Activated CD8-positive, alpha-beta memory T cell treated with anti-CD3 and anti-CD28 coated beads, Interleukin-2, amount 10 ng/mL, durations not matched to agents 7 days and 5 days (primary cell): ENCODE data around the gene CAP2. TPM values are rescaled to one million over a fixed set of nuclear protein-coding genes. Genes with fewer than 3 reads are reported as not detected.
"Not testable (repeated sequence)": the region's sequence is repeated elsewhere in the genome, so short reads cannot be mapped to it uniquely, and the experiment has no call there.

Experiments used
- ATAC-seq: fragments of 150-1000 bp; cut with Tn5 transposase; one replicate; pipeline ENCODE4 v1.10.0; 2021; ENCODE audit warnings: moderate library complexity
- CTCF ChIA-PET: fragments of 350-600 bp; sonication (Branson Sonifier 250); formaldehyde crosslinking; loops from one replicate; lab custom pipeline; 2021; ENCODE audit warnings: antibody characterized with exemption; lab: Charles Lee
- DNase-seq: peaks from one replicate; pipeline ENCODE4 v3.0.0-alpha.2; 2020
- H3K27ac Mint-ChIP-seq: one replicate; pipeline ENCODE4 v1.8.0; 2021; ENCODE audit warnings: mild to moderate bottlenecking, mixed read lengths
- H3K27me3 Mint-ChIP-seq: one replicate; pipeline ENCODE4 v1.8.0; 2021; ENCODE audit warnings: mixed read lengths
- H3K36me3 Mint-ChIP-seq: one replicate; pipeline ENCODE4 v1.8.0; 2021; ENCODE audit warnings: mild to moderate bottlenecking, mixed read lengths
- H3K4me1 Mint-ChIP-seq: one replicate; pipeline ENCODE4 v1.8.0; 2021; ENCODE audit warnings: mixed read lengths
- H3K4me3 Mint-ChIP-seq: one replicate; pipeline ENCODE4 v1.8.0; 2021; ENCODE audit warnings: mild to moderate bottlenecking, moderate library complexity, mixed read lengths
- H3K9me3 Mint-ChIP-seq: one replicate; pipeline ENCODE4 v1.8.0; 2022; ENCODE audit warnings: low read depth, mixed read lengths
- total RNA-seq, 2 experiments: library from RNA; stranded (reverse); gene quantifications; one replicate each; pipeline ENCODE4 v1.2.3, GENCODE V29; 2021

CAP2 gene
- total RNA-seq, 2 experiments from 2014 or later = not detected

GRCh38 chr6:17511084-17511483 is 117.7 kb downstream of the CAP2 start:
- no peaks in the 10 kb centered on the region for H3K4me1 Mint-ChIP-seq
- ATAC-seq = no peak
- H3K36me3 Mint-ChIP-seq = no peaks in the 10 kb centered on the region
- no peak overlapping the region for H3K4me3 Mint-ChIP-seq
- H3K27ac Mint-ChIP-seq = no peak overlapping the region
- H3K27me3 Mint-ChIP-seq = no peaks in the 10 kb centered on the region
- H3K9me3 Mint-ChIP-seq = no peaks in the 10 kb centered on the region
- CTCF ChIA-PET = interaction anchor here (0.6 kb wide), 1 partner anchor 64 kb away, joined by 3 read pairs; no protein-coding TSS in a partner anchor
- no peak for DNase-seq

- CTCF ChIA-PET = interaction anchor here (0.6 kb wide), 1 partner anchor 63 kb away, joined by 3 read pairs; no protein-coding TSS in a partner anchor
- Mint-ChIP-seq H3K27me3 (no peaks in the 10 kb centered on the region), H3K4me1 (no peaks in the 10 kb centered on the region), H3K27ac (no peak overlapping the region), H3K9me3 (no peaks in the 10 kb centered on the region), H3K36me3 (no peaks in the 10 kb centered on the region), H3K4me3 (no peak overlapping the region)
- DNase-seq (no peak), ATAC-seq (no peak)
These were observed 118.2 kb downstream of the CAP2 start for GRCh38 chr6:17511580-17511979.

DNA sequence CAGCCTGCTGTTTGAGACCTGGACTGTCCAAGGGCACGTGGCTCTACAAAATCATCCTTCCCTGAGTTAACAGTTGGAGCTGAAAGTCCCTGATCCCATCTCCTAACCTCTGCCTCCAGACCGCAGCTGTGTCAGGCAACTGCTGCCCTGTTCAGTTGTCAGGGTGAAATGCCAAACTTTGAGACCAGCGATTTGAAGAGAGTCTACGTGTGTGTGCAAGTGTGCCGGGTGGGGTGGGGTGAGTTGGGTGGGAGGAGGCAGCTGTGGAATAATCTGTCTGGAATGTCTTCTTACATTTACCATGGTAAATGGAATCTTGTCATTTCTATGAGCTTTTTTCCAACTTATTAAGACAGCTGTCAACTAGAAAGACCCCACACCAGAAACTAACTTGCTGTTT is 125.7 kb downstream of the CAP2 start:
- CTCF ChIA-PET = no interaction called here
- Mint-ChIP-seq H3K36me3 (no peaks in the 10 kb centered on the region), H3K4me1 (no peaks in the 10 kb centered on the region), H3K27me3 (no peaks in the 10 kb centered on the region), H3K9me3 (no peaks in the 10 kb centered on the region), H3K4me3 (no peak overlapping the region), H3K27ac (no peak overlapping the region)
- ATAC-seq (no peak), DNase-seq (no peak)

GRCh38 chr6:17525637-17526036 is 132.2 kb downstream of the CAP2 start:
- Mint-ChIP-seq H3K36me3 (no peaks in the 10 kb centered on the region), H3K9me3 (peaks cover 3% of the 10 kb centered on the region), H3K27ac (no peak overlapping the region), H3K27me3 (peaks cover 2% of the 10 kb centered on the region), H3K4me3 (no peak overlapping the region), H3K4me1 (no peaks in the 10 kb centered on the region)
- CTCF ChIA-PET = no interaction called here
- DNase-seq (no peak), ATAC-seq (no peak)

DNA sequence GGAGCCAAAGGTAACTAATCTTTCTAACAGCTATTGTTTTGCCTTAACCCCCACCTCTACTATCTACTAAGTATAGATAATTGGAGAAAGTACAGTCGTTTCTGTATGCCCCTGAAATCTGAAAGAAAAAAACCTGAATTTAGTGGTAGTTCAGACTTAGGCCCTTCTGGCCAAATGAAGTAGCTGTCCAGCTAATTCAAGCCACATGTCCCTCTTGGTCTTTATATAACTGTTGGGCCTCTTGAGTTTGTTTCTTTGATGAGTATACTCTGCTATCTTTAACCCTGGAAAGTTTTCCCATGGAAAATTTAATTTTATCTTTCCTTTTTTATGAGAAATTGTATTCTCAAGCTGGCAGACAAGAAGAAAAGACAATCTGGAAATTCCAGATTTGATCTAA is 133.7 kb downstream of the CAP2 start:
- Mint-ChIP-seq H3K27ac (no peak overlapping the region), H3K27me3 (peaks cover 6% of the 10 kb centered on the region), H3K36me3 (no peaks in the 10 kb centered on the region), H3K4me3 (no peak overlapping the region), H3K9me3 (peaks cover 3% of the 10 kb centered on the region), H3K4me1 (no peaks in the 10 kb centered on the region)
- no peak for ATAC-seq
- CTCF ChIA-PET = no interaction called here
- DNase-seq = no peak

GRCh38 chr6:17530321-17530835 is 137.0 kb downstream of the CAP2 start:
- DNase-seq (no peak), ATAC-seq (no peak)
- CTCF ChIA-PET = interaction anchor here (1.1 kb wide), 1 partner anchor 54 kb away, joined by 4 read pairs; no protein-coding TSS in a partner anchor
- Mint-ChIP-seq H3K36me3 (no peaks in the 10 kb centered on the region), H3K9me3 (peaks cover 2% of the 10 kb centered on the region), H3K27me3 (peaks cover 18% of the 10 kb centered on the region), H3K4me1 (no peaks in the 10 kb centered on the region), H3K27ac (no peak overlapping the region), H3K4me3 (no peak overlapping the region)

DNA sequence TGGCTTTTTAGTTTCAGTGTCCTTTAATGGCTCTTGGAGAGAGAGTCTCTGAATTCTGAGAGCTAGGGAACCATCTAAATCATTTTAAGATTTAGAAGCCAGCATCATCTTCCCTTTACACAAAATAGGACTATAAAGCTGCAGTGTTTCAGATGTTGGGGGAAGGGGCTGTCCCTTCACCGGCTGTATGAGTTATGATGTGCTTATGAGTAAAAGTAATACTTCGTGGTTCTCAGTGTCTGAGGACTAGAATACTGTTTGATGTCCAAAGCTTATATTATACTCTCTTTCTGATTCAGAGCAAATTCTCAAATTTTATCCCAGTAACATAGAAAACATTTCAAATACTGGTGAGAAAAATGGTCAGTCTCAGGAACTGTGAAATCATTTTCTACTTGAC is 143.2 kb downstream of the CAP2 start:
- H3K9me3 Mint-ChIP-seq = no peaks in the 10 kb centered on the region
- no peak overlapping the region for H3K27ac Mint-ChIP-seq
- H3K4me3 Mint-ChIP-seq = no peak overlapping the region
- CTCF ChIA-PET = interaction anchor here (1.1 kb wide), 1 partner anchor 378 kb away, joined by 3 read pairs; no protein-coding TSS in a partner anchor
- DNase-seq (no peak), ATAC-seq (no peak)
- no peaks in the 10 kb centered on the region for H3K36me3 Mint-ChIP-seq
- H3K27me3 Mint-ChIP-seq = peaks cover 18% of the 10 kb centered on the region
- no peaks in the 10 kb centered on the region for H3K4me1 Mint-ChIP-seq

DNA sequence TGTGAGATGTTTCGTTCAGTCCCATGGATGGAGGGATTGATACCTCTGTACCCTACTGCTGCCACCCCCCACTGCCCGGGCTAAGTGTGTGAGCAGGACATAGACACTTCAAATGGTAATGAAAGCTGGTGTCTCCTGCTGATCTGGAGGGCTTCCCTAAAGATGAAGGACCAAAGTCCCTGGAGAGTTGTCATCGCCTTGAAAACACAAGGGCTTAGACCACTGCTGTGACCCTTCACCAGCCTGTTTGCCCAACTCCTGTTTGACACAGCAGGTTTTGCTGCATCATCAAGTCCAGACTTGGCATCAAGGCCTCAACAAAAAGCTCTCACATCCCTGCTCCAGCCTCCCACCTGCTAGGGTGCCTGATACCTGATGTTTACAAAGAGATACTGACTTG is 148.8 kb downstream of the CAP2 start:
- no peak for DNase-seq
- CTCF ChIA-PET = no interaction called here
- no peak overlapping the region for H3K27ac Mint-ChIP-seq
- H3K4me1 Mint-ChIP-seq = no peaks in the 10 kb centered on the region
- ATAC-seq = no peak
- H3K27me3 Mint-ChIP-seq = no peaks in the 10 kb centered on the region
- no peaks in the 10 kb centered on the region for H3K9me3 Mint-ChIP-seq
- no peaks in the 10 kb centered on the region for H3K36me3 Mint-ChIP-seq
- H3K4me3 Mint-ChIP-seq = no peak overlapping the region

- CTCF ChIA-PET, H3K27ac Mint-ChIP-seq, ATAC-seq, H3K4me3 Mint-ChIP-seq, H3K9me3 Mint-ChIP-seq, H3K27me3 Mint-ChIP-seq, H3K4me1 Mint-ChIP-seq, H3K36me3 Mint-ChIP-seq, DNase-seq: not testable (repeated sequence)
These were observed 152.3 kb downstream of the CAP2 start for GRCh38 chr6:17545681-17546080.

DNA sequence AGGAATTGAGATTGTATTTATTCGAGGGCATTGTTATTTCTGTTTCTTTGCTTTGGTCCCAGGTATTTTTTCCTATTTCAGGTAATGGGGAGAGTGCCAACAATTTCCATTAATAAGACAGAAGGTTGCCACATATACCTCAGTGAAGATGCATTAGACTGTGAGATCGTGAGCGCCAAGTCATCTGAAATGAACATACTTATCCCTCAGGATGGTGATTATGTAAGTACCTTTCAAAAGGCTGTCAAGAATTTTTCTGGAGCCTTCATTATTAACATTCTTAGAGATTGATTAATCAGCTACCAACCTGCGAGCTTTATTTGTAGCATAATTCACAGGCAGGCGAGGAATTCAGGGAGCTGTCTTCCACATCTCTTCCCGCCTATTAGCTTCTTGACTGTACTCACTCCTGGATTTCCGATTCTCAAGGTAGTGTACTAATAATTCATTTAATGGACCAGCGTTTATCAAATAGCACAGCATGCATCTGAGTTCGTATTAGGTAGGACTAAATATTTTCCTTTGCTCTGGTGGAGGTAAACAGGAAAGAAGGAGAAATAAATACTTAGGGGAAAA is 158.1 kb downstream of the CAP2 start:
- H3K4me1 Mint-ChIP-seq = no peaks in the 10 kb centered on the region
- no peaks in the 10 kb centered on the region for H3K9me3 Mint-ChIP-seq
- H3K36me3 Mint-ChIP-seq = no peaks in the 10 kb centered on the region
- no peaks in the 10 kb centered on the region for H3K27me3 Mint-ChIP-seq
- ATAC-seq (no peak), DNase-seq (no peak)
- CTCF ChIA-PET = no interaction called here
- H3K27ac Mint-ChIP-seq = no peak overlapping the region
- H3K4me3 Mint-ChIP-seq = no peak overlapping the region

DNA sequence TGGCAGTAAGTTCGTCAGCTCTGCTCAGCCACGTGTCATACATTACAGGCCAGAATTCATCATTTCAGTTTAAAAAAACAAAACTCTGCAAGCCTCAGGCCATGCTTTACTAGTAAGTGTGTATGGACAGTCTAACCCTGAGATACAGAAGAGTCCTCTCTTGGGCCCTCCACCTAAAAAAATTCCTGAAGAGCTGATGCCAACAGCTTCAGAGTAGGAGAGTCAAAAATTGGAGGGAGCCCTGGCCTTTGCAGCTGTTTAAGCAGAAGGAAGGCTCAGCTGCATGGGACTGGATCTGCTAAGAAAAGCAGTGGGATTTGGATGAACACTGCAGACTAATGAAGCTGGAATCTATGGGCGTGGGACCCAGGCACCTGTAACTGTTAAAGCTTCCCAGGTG is 159.5 kb downstream of the CAP2 start:
- CTCF ChIA-PET = interaction anchor here (0.7 kb wide), 1 partner anchor 20 kb away, joined by 5 read pairs; no protein-coding TSS in a partner anchor
- peaks cover 2% of the 10 kb centered on the region for H3K27me3 Mint-ChIP-seq
- no peak overlapping the region for H3K4me3 Mint-ChIP-seq
- no peaks in the 10 kb centered on the region for H3K4me1 Mint-ChIP-seq
- DNase-seq (no peak), ATAC-seq (no peak)
- no peaks in the 10 kb centered on the region for H3K9me3 Mint-ChIP-seq
- no peaks in the 10 kb centered on the region for H3K36me3 Mint-ChIP-seq
- H3K27ac Mint-ChIP-seq = no peak overlapping the region

- Mint-ChIP-seq H3K27me3 (peaks cover 2% of the 10 kb centered on the region), H3K27ac (no peak overlapping the region), H3K9me3 (peaks cover 2% of the 10 kb centered on the region), H3K4me3 (no peak overlapping the region), H3K36me3 (no peaks in the 10 kb centered on the region), H3K4me1 (no peaks in the 10 kb centered on the region)
- ATAC-seq = no peak
- CTCF ChIA-PET = no interaction called here
- no peak for DNase-seq
These were observed 162.6 kb downstream of the CAP2 start for GRCh38 chr6:17556014-17556413.

- H3K27me3 Mint-ChIP-seq = peaks cover 2% of the 10 kb centered on the region
- CTCF ChIA-PET = interaction anchor here (0.7 kb wide), 1 partner anchor 80 kb away, joined by 3 read pairs; no protein-coding TSS in a partner anchor
- H3K27ac Mint-ChIP-seq = no peak overlapping the region
- H3K9me3 Mint-ChIP-seq = peaks cover 12% of the 10 kb centered on the region
- no peak for ATAC-seq
- DNase-seq = no peak
- H3K36me3 Mint-ChIP-seq = peaks cover 3% of the 10 kb centered on the region
- H3K4me3 Mint-ChIP-seq = no peak overlapping the region
- no peaks in the 10 kb centered on the region for H3K4me1 Mint-ChIP-seq
These were observed 169.2 kb downstream of the CAP2 start for GRCh38 chr6:17562636-17563035.

DNA sequence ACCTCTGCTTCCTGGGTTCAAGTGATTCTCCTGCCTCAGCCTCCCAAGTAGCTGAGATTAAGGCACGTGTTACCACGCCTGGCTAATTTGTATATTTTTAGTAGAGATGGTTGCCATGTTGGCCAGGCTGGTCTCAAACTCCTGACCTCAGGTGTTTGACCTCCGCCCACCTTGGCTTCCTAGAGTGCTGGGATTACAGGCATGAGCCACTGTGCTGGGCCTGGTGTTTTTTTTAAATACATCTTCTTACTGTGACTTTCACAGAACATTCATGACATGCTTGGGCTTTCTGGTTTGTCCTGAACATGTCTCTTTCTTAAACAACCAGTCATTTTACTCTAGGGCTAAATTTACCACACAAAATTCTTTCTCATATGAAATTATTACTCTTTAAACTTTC is 172.0 kb downstream of the CAP2 start:
- Mint-ChIP-seq H3K4me3 (no peak overlapping the region), H3K36me3 (peaks cover 3% of the 10 kb centered on the region), H3K4me1 (no peaks in the 10 kb centered on the region), H3K9me3 (peaks cover 10% of the 10 kb centered on the region), H3K27me3 (peaks cover 2% of the 10 kb centered on the region), H3K27ac (no peak overlapping the region)
- no peak for ATAC-seq
- CTCF ChIA-PET = no interaction called here
- no peak for DNase-seq
